Spinal cord (tissue), 10 donors: ENCODE measurements around the gene FABP1. TPM values are rescaled to one million over a fixed set of nuclear protein-coding genes. Genes with fewer than 3 reads are reported as not detected.
A peak's percentile ranks its signal among the peaks of the same experiment; 100 is the strongest.

Source experiments
- DNase-seq, 6 donors: peaks; one replicate each; pipeline versions ENCODE4 v3.0.0 to v3.0.0-alpha.2; 2013 to 2015; ENCODE audit warnings: low spot score in 6 of 6, low read depth in 4 of 6
- H3K27ac ChIP-seq: one replicate; pipeline ENCODE4 v1.5.1; 2013; ENCODE audit warnings: low read depth, low read length, control low read depth
- H3K27me3 ChIP-seq: one replicate; pipeline ENCODE4 v1.6.1; 2013; ENCODE audit warnings: low read length; ENCODE audit not compliant: control insufficient read depth, insufficient read depth
- H3K36me3 ChIP-seq: one replicate; pipeline ENCODE4 v1.6.1; 2013; ENCODE audit warnings: low read length; ENCODE audit not compliant: control insufficient read depth, insufficient read depth
- H3K4me1 ChIP-seq: one replicate; pipeline ENCODE4 v1.6.1; 2013; ENCODE audit warnings: low read length; ENCODE audit not compliant: control insufficient read depth, insufficient read depth
- H3K4me3 ChIP-seq: one replicate; pipeline ENCODE4 v1.5.1; 2013; ENCODE audit warnings: low read depth, low read length, control low read depth
- H3K9me3 ChIP-seq: one replicate; pipeline ENCODE4 v1.6.1; 2013; ENCODE audit warnings: low read length; ENCODE audit not compliant: control insufficient read depth, insufficient read depth
- WGBS: methylation state at CpG from one replicate; pipeline ENCODE4 v1.1.5; 2013; ENCODE audit warnings: missing lambda C conversion rate; ENCODE audit not compliant: insufficient coverage; 5-methylcytosine and 5-hydroxymethylcytosine counted together
- polyA plus RNA-seq, 2 donors: library from polyadenylated mRNA; unstranded; fragments of 120-200 nt; gene quantifications; one replicate each; pipeline ENCODE4 v1.2.1, GENCODE V29; 2013; ENCODE audit not compliant: insufficient read length in 2 of 2
- total RNA-seq, 2 donors: library from RNA; depleted of rRNA in 1 of 2; stranded (reverse); fragments of 120-200 nt in 1 of 2; fragments of >200 nt in 1 of 2; gene quantifications; one replicate each; pipeline versions ENCODE4 v1.2.3 to v1.2.4, GENCODE V29; 2013 to 2014
- donor health status: healthy.

The FABP1 gene
- total and polyA plus RNA-seq, 4 donors, result 0.39 to 0.80 (median 0.48) TPM; not detected in 1

- Histone ChIP-seq H3K36me3 (no peaks in the 10 kb centered on the region), H3K27ac (no peak overlapping the region), H3K9me3 (no peaks in the 10 kb centered on the region), H3K4me3 (no peak overlapping the region), H3K27me3 (no peaks in the 10 kb centered on the region), H3K4me1 (no peaks in the 10 kb centered on the region)
- no peak for DNase-seq
- 93% methylated on average over 8 of the region's 11 CpGs for WGBS
These were observed 33.8 kb upstream of the FABP1 start for GRCh38 chr2:88161446-88162244.

GRCh38 chr2:88160517-88160916 lies 32.7 kb upstream of the FABP1 start:
- Histone ChIP-seq H3K27ac (no peak overlapping the region), H3K4me1 (no peaks in the 10 kb centered on the region), H3K9me3 (no peaks in the 10 kb centered on the region), H3K36me3 (no peaks in the 10 kb centered on the region), H3K4me3 (no peak overlapping the region), H3K27me3 (no peaks in the 10 kb centered on the region)
- peak in 1 of 6 donors; percentile 15 for DNase-seq
- 87% methylated on average over 7 of the region's 7 CpGs for WGBS

GRCh38 chr2:88159955-88160415 lies 32.1 kb upstream of the FABP1 start:
- no peak overlapping the region for H3K4me3 ChIP-seq
- H3K4me1 ChIP-seq, result no peaks in the 10 kb centered on the region
- H3K27me3 ChIP-seq, result no peaks in the 10 kb centered on the region
- WGBS, result 58% methylated on average over 3 of the region's 5 CpGs
- no peaks in the 10 kb centered on the region for H3K9me3 ChIP-seq
- H3K36me3 ChIP-seq, result no peaks in the 10 kb centered on the region
- H3K27ac ChIP-seq, result no peak overlapping the region
- peak; percentile 41 to 92 (median 66) for DNase-seq

- H3K27me3 ChIP-seq, result no peaks in the 10 kb centered on the region
- no peak overlapping the region for H3K4me3 ChIP-seq
- DNase-seq, result no peak
- H3K36me3 ChIP-seq, result no peaks in the 10 kb centered on the region
- no peak overlapping the region for H3K27ac ChIP-seq
- no peaks in the 10 kb centered on the region for H3K4me1 ChIP-seq
- no peaks in the 10 kb centered on the region for H3K9me3 ChIP-seq
- WGBS, result 50% methylated on average over 1 of the region's 3 CpGs
These were observed 31.6 kb upstream of the FABP1 start for GRCh38 chr2:88159481-88159880.

- H3K27ac ChIP-seq, result no peak overlapping the region
- H3K4me1 ChIP-seq, result no peaks in the 10 kb centered on the region
- H3K4me3 ChIP-seq, result no peak overlapping the region
- no peak for DNase-seq
- H3K36me3 ChIP-seq, result no peaks in the 10 kb centered on the region
- H3K9me3 ChIP-seq, result peaks cover 10% of the 10 kb centered on the region
- H3K27me3 ChIP-seq, result no peaks in the 10 kb centered on the region
These were observed 21.1 kb upstream of the FABP1 start for GRCh38 chr2:88148929-88149438.

GRCh38 chr2:88147145-88147544 lies 19.3 kb upstream of the FABP1 start:
- 100% methylated on average over 2 of the region's 2 CpGs for WGBS
- DNase-seq, result no peak
- H3K4me3 ChIP-seq, result no peak overlapping the region

GRCh38 chr2:88146590-88146989 lies 18.7 kb upstream of the FABP1 start:
- Histone ChIP-seq H3K4me3 (no peak overlapping the region), H3K4me1 (no peaks in the 10 kb centered on the region), H3K27ac (no peak overlapping the region), H3K27me3 (no peaks in the 10 kb centered on the region), H3K9me3 (peaks cover 7% of the 10 kb centered on the region), H3K36me3 (no peaks in the 10 kb centered on the region)
- no peak for DNase-seq

More at GRCh38 chr2:88147145-88147544, 19.3 kb upstream of the FABP1 start:
- H3K27ac ChIP-seq, result no peak overlapping the region
- H3K4me1 ChIP-seq, result no peaks in the 10 kb centered on the region
- no peaks in the 10 kb centered on the region for H3K27me3 ChIP-seq
- peaks cover 7% of the 10 kb centered on the region for H3K9me3 ChIP-seq
- no peaks in the 10 kb centered on the region for H3K36me3 ChIP-seq

GRCh38 chr2:88144914-88145497 lies 17.1 kb upstream of the FABP1 start:
- Histone ChIP-seq H3K4me3 (no peak overlapping the region), H3K36me3 (no peaks in the 10 kb centered on the region)
- WGBS, result 93% methylated on average over 6 of the region's 10 CpGs

GRCh38 chr2:88144271-88144670 lies 16.4 kb upstream of the FABP1 start:
- no peak for DNase-seq
- H3K4me3 ChIP-seq, result no peak overlapping the region
- H3K27me3 ChIP-seq, result no peaks in the 10 kb centered on the region
- no peak overlapping the region for H3K27ac ChIP-seq
- peaks cover 6% of the 10 kb centered on the region for H3K9me3 ChIP-seq
- WGBS, result 82% methylated on average over 1 of the region's 1 CpG
- no peaks in the 10 kb centered on the region for H3K36me3 ChIP-seq
- no peaks in the 10 kb centered on the region for H3K4me1 ChIP-seq

More at GRCh38 chr2:88144914-88145497, 17.1 kb upstream of the FABP1 start:
- H3K4me1 ChIP-seq, result no peaks in the 10 kb centered on the region
- H3K27ac ChIP-seq, result no peak overlapping the region
- H3K27me3 ChIP-seq, result no peaks in the 10 kb centered on the region
- no peak for DNase-seq
- peaks cover 7% of the 10 kb centered on the region for H3K9me3 ChIP-seq

GRCh38 chr2:88141952-88142351 lies 14.1 kb upstream of the FABP1 start:
- WGBS, result 100% methylated on average over 2 of the region's 2 CpGs

More at GRCh38 chr2:88141952-88142351, 14.1 kb upstream of the FABP1 start:
- DNase-seq, result no peak
- Histone ChIP-seq H3K36me3 (no peaks in the 10 kb centered on the region), H3K9me3 (no peaks in the 10 kb centered on the region), H3K27ac (no peak overlapping the region), H3K4me3 (no peak overlapping the region), H3K4me1 (no peaks in the 10 kb centered on the region), H3K27me3 (no peaks in the 10 kb centered on the region)
